Measurements from ENCODE around the gene SGIP1.

GRCh38 chr1:66535061-66535460 is 1.1 kb downstream of the SGIP1 start:
- TF ChIP-seq MAX (IDR thresholded peaks at IDR 0.05) (no peak), CTCF (IDR thresholded peaks at IDR 0.05; ENCODE audit: control extremely low read depth in 1 of 3, insufficient read depth in 1 of 3, low read depth in 1 of 3, low read length in 3 of 3) (no peak), ZNF274 (IDR thresholded peaks at IDR 0.05; ENCODE audit: borderline replicate concordance, extremely low read depth, low read length) (no peak), TBP (IDR thresholded peaks at IDR 0.05; ENCODE audit: low read depth, low read length) (no peak), POLR2A (IDR thresholded peaks at IDR 0.05; ENCODE audit: control extremely low read depth in 1 of 2, low read depth in 2 of 2, low read length in 2 of 2) (no peak), POLR2AphosphoS5 (IDR thresholded peaks at IDR 0.05; ENCODE audit: low read depth, low read length) (no peak), TCF12 (IDR thresholded peaks at IDR 0.05; ENCODE audit: low read depth, low read length) (no peak), CHD1 (IDR thresholded peaks at IDR 0.05; ENCODE audit: low read depth, low read length) (no peak), USF2 (IDR thresholded peaks at IDR 0.05; ENCODE audit: low read length) (no peak), MAFK (IDR thresholded peaks at IDR 0.05; ENCODE audit: low read depth, low read length) (no peak), KDM1A (IDR thresholded peaks at IDR 0.05; ENCODE audit: borderline replicate concordance, low read length) (no peak), RAD21 (IDR thresholded peaks at IDR 0.05 in 1 of 2, conservative IDR thresholded peaks at IDR 0.05 in 1 of 2; ENCODE audit: low read depth in 2 of 2, low read length in 2 of 2) (no peak)
